Medulla oblongata (tissue), 1 donor: ENCODE results near the gene SLC12A5.
"Not testable (repeated sequence)": the region's sequence is repeated elsewhere in the genome, so short reads cannot be mapped to it uniquely, and the experiment has no call there.

Experiments used
- DNase-seq: peaks from one replicate; pipeline ENCODE4 v3.0.0-alpha.2; 2015; ENCODE audit errors: extremely low spot score

The SLC12A5 gene

DNA sequence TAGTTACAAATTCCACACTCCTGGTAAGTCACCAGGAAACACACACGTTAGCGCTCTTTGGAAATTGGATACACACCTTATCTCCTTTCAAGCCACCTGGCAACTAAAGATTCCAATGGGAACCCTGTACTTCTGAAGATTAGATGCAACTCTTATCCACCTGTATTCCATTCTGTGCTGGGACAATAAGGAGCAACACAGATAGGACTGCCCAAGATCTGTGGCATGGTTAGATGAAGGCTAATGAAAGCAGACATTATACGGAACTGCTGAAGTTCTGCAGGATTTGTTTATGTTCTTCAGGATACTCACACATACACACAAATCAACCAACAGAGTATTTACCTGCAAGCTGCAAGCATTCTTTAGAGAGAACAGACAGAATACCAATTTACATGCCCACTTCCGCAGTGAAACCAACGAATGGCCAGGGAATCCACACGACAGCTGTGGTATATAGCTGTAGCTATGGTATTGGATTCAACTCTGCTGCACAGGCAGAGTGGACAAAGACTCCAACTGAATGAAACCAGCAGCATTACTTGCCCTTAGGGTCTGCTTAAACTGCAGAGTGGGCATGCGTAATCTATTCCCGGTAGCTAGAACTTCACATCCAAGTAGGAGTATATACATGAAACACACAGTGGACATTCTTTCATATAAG, 48.8 kb downstream of the SLC12A5 start:
- DNase-seq, result no peak

DNA sequence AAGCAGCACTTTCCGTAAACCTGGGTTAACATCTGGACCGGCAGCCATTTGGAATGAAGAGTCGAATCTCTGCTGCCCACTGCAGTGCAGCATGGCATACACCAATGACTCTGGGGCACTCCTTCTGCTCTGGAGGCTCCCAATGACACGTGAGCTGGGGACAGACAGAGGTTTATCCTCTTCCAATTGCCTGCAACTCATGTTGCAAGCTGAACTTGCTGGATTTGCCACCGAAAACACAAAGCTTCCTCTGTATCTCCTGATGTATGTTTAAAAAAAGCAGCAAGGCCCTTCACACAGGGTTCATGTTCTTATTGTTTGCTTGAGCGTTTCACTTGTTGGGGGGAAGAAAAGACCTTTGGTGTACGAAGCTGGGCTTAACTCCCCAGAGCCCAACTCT, 49.9 kb downstream of the SLC12A5 start:
- DNase-seq, result peak; percentile 65

DNA sequence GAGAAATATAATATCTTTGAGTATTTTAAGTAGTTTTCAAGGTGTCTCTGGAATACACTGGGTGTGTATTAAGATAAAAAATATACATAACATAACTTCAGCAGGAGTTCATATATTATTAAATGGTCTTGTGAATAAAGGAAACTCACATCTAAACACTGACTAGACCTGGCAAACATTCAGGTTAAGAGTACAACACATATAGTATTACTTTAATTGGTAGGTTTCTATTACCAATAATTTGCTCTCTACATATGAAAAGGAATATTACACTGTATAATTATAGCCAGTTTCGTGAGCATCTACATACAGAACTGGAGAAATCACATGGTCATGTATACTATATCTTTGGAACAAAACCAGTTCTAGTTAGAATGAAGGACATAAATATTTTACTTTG, 52.1 kb downstream of the SLC12A5 start:
- DNase-seq, result no peak

DNA sequence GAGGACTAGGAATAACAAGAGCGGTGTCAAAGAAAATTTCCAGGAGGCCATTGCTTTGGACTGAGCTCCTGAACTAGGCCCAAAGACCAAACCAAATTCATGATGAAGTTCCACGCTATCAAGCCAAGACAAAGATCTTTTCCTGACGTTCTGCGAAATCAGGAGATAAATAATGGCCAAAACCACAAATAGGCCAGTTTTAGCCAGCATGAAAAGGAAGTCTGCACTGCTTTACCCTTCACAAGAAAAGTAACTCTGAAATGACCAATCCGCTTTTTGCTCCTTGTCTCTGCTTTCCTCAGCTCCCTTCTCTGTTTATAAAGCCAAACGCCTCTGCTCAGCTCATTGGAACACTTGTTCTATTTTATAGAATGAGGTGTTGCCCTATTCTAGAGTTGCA, 54.1 kb downstream of the SLC12A5 start:
- peak; percentile 51 for DNase-seq

DNA sequence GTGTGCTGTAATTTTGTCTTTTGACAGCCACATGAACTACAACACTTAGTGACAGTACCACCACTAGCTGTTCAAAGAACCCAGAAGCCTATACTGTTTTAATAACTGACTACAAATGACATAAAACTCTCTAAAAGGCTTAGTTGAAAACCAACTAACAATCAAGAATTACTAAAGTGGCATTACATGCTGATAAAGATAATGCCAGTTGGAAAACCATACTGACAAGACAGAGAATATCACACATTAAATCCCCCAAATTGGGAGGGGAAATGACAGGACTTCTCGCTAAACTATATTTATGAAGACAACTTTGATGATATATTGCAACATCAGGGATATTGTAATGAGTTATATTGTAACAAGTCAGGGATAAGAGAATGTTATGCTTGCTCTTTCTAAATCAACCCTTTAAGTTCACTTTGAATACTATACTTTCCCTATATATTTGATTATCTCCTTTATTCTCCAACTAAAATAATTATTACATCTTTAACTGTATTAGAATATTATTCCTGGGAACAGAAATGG, 54.6 kb downstream of the SLC12A5 start:
- DNase-seq, result no peak

DNA sequence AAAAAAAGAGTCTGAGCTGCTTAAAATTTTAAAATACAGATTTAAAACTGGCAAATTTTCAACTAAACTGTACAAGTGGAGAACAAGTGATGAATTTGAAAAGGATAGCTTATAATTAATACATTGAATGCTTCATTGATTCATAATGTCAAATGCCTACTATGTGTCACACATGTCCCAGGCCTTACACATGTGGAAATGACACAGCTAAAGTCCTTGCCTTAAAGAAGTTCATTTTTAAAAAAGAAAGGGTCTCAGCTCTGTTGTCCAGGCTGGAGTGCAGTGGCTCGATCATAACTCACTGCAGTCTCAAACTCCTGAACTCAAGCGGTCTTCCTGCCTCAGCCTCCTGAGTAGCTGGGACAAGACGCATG, 55.8 kb downstream of the SLC12A5 start:
- DNase-seq, result no peak

DNA sequence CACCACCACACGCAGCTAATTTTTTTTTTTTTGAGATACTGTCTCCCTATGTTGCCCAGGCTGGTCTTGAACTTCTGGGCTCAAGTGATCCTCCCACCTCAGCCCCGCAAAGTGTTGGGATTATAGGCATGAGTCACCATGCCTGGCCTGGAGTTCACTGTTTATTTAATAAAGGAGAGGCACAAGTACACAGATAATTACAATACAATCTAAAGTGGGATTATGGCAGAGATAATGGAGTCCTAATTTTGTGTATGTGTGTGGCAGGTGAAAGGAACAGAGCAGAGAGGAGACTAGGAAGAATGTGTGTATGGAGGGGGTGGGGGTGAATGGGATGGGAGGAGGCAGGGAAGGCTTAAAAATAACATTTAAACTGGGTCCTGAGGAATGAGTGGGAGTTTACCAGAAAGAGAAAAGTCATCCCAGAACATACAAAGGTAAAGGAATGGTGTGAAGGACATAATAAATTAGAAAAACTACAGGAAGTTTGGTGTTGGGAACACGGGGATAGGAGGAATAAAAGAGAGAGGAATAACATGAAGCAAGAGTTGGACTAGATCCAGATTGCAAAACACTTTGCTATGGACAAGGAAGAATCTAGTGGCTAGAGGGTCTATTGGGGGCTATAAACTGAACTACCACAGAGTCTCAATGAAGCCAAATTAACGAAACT, 56.3 kb downstream of the SLC12A5 start:
- DNase-seq, result no peak

DNA sequence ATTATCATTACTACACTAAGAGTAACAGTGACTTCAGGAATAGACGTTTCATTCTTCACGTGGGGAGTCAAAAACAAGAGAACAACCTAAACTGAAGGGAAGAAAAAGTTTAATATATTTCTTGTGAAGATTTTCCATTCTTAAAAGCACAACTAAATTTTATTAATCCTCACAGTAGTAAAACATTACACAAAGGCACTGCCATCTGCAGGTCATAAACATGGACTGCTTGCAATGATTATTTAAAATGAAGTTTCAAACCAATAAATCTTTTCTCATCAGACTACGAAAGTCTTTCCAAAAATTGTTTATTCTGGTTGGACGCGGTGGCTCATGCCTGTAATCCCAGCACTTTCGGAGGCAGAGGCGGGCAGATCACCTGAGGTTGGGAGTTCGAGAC, 58.1 kb downstream of the SLC12A5 start:
- DNase-seq, result peak; percentile 44

DNA sequence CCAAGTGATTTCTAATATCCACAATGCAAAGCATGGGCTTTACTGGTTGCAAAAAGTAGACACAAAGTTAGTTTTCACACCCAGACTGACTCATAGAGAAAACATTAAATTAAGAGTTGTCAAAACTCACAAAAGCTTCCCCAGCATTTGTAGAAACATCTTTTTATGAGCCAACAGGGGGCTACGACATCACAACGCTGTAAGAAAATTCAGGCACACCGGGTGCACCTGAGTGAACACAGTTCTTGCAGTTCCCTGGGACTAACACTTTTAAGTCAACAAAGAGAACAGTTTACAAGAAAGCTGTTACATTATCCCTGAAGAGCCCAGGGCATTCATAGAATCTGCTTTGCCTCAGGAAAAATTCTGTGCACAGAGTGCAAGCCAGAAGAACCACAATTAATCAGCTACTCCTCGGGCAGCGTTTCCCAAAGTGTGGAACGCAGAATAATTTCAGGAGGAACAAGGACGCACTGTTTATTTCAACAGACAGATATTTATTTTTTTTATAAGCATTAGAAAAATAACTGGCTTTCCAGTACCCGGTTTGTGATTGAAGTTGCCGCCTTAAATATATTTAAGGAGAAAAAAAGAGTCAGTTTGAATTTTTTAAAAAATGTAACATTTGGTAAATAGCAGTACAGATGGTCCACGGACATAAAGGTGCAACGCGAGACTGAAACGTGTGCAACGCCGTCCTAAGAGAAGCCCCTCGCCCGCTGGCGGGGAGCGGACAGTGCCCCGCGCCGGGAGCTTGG, 59.6 kb downstream of the SLC12A5 start:
- peak; percentile 33 for DNase-seq

DNA sequence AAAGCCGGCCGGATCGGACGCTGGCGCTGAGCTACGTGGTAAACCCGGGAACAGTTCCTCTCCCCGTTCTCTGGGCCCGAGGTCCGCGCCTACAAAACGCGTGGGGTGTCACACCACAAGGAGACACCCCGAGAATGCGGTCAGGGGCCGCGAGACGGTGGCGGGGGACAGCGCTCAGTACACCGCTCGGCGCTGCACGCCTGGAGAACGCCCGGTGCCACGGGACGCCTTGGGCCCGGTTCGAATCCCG, 60.1 kb downstream of the SLC12A5 start:
- no peak for DNase-seq

DNA sequence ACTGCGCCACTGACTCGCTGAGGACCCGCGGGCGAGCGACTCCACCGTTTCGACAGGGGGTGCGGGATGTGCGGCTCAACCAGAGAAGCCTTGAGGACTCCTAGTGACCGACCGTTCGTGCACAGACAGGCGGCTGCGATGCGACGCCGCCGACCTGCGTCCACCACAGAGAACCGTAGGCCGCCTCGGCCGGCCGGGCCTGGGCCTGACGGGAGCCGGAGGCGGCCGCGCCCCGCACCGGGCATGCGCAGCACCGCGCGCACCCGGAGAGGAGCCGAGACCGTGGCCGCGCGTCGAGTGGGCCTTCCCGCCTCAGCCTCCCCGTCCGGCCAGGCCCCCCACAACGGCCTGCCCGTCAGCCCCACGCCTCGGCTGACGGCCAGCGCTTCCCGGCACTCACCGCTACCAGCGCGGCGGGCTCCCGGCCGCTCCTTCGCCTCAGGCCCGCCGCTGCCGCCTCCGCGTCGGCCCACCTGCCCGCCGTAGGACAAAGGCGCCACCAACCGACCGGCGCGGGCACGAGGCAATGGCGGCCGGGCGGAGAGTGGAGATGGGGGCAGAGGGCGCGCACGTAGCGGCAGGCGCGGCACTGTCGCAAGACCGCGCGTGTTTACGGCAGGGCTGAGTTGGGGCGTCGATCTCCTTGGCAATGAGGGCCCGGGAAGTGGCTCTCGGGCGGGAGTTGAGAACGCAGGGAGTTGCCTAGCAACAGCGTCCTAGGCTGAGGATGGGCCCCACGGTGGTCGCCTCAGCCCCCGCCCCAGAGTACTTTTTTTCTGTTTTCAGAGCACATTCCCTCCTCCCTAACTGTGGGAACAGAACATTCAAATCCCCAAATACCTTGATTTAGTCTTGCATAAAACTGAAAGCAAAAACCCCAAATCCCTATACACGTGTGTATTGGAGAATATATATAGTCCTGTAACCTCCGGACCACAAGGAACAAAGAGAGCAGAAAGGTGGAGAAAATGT, 60.7 kb downstream of the SLC12A5 start, which contains the start of gene NCOA5:
Gene NCOA5, minus strand, starts transcription at position 546 of the 972 bp plus-strand sequence. CDS start 10,538 bp downstream, outside the sequence.
- peak; percentile 98 for DNase-seq

DNA sequence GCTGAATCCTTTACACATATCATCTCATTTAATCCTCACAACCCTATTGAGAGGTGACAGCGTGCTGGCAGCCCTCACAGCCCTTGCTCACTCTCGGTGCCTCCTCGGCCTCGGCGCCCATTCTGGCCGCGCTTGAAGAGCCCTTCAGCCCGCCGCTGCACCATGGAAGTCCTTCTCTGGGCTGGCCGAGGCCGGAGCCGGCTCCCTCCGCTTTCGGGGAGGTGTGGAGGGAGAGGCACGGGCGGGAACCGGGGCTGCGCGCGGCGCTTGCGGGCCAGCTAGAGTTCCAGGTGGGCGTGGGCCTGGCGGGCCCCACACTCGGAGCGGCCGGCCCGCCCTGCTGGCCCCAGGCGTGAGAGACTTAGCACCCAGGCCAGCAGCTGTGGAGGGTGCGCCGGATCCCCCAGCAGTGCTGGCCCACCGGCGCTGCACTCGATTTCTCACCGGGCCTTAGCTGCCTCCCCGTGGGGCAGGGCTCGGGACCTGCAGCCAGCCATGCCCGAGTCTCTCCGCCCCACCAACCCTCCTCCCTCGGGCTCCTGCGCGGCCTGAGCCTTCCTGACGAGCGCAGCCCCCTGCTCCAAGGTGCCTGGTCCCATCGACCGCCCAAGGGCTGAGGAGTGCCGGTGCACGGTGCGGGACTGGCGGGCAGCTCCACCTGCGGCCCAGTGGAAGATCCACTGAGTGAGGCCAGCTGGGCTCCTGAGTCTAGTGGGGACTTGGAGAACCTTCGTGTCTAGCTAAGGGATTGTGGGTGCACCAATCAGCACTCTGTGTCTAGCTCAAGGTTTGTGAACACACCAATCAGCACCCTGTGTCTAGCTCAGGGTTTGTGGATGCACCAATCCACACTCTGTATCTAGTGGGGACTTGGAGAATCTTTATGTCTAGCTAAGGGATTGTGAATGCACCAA, 62.9 kb downstream of the SLC12A5 start:
- DNase-seq, result not testable (repeated sequence)

DNA sequence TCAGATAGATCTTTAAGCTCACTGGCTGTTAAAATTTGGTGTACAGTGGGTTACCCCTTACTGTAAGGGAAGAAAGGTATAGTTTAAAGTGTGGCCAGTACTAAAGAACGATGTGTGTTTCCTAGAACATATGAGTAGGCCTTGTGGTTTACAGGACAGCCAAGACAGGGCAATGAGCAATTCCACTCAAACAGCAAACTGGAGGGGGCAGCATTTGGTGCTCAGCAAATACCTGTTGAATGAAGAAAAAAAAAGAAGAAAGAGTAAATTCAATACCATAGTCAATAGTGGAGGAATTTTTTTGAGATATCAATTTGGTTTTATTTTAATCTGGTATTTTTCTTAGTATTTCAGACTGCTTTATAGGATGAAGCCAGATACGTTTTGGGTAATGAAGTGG, 64.5 kb downstream of the SLC12A5 start:
- no peak for DNase-seq

DNA sequence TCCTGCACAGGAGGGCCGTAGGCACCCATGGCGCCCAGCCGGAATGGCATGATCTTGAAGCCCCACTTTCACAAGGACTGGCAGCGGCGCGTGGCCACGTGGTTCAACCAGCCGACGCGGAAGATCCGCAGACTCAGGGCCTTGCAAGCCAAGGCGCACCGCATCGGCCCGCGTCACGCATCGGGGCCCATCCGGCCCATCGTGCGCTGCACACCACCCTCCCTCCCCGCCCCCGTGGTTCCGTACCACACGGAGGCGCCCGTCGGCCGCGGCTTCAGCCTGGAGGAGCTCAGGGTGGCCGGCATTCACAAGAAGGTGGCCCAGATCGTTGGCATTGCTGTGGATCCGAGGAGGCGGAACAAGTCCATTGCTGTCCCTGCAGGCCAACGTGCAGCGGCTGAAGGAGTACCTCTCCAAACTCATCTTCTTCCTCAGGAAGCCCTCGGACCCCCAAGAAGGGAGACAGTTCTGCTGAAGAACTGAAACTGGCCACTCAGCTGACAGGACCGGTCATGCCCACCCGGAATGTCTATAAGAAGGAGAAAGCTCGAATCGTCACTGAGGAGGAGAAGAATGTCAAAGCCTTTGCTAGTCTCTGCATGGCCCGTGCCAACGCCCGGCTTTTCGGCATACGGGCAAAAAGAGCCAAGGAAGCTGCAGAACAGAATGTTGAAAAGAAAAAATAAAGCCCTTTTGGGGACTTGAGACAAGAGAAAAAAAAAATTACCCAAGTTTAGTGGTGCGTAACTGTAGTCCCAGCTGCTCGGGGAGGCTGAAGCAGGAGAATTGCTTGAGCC, 70.7 kb downstream of the SLC12A5 start:
- no peak for DNase-seq

DNA sequence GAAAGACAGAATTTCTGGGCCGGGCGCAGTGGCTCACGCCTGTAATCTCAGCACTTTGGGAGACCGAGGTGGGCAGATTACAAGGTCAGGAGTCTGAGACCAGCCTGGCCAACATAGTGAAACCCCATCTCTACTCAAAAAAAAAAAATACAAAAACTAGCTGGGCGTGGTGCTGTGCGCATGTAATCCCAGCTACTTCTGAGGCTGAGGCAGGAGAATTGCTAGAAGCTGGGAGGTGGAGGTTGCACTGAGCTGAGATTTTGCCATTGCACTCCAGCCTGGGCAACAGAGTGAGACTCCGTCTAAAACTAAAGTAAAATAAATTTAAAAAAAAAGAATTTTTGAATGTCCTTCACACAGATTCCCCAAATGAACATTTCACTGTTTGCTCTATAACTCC, 71.4 kb downstream of the SLC12A5 start:
- not testable (repeated sequence) for DNase-seq

DNA sequence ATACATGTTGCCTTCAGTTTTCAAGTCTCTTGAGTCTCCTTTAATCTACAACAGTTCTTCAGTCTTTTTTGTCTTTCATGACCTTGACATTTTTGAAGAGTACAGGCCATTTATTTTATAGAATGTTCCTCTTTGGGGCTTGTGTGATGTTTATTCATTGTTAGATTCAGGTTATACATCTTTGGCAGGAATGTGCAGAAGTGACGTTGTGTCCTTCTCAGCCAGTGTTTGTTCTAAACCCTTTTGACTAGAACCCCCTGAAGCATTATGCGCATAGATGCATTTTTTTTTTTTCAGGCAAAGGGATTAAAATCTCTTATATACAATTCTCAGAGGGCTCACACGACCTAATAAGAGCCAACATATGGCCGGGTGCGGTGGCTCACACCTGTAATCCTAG, 72.0 kb downstream of the SLC12A5 start:
- DNase-seq, result no peak

DNA sequence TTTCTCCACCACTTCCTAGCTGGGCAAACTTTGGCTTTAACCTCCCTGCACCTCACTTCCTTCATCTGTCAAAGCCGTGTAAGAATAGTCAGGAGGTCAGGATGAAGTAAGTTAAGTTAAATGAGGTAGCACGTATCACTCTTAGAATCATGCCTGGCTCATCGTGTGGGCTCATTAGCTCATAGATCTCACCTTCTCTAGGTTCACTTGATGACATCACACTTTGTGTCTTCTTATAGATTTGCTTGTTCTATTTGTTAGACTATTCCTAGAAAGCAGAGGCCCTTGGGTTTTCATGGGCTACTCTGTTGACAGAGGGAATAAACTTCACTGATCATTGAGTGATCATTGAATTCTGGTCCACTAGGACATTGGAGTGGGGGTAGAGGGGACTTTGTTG, 72.9 kb downstream of the SLC12A5 start:
- no peak for DNase-seq

DNA sequence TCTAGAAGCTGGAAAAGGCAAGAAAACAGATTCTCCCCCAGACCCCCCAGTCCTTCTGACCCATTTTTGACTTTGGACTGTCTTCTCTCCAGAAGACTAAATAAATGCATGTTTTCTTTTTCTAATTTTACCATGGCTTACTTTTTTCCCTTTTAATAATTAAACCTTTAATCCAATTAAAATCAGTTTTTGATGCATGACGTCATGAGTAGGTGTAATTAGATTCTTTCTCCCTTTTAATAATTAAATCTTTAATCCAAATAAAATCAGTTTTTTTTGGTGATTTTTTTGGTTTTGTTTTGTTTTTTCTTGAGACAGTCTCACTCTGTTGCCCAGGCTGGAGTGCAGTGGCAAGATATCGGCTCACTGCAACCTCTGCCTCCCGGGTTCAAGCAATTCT, 73.9 kb downstream of the SLC12A5 start:
- no peak for DNase-seq

DNA sequence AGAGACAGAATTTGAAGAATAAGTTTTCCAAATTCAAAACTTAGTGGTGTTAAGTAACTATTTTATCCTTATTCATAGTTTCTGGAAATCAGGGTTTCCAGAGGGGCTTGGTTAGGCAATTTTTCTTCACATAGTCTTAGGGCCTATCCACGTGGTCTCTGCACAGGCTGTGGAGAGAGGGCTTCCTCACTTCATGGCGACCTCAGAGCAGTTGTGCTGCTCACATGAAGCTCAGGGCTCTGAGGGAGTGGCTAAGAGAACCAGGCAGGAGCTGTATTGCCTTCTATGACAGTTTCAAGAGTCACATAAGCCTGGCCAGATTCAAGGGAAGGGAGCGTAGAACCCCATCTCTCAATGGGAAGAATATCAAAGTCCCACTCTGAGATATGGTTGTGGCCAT, 75.2 kb downstream of the SLC12A5 start:
- no peak for DNase-seq

DNA sequence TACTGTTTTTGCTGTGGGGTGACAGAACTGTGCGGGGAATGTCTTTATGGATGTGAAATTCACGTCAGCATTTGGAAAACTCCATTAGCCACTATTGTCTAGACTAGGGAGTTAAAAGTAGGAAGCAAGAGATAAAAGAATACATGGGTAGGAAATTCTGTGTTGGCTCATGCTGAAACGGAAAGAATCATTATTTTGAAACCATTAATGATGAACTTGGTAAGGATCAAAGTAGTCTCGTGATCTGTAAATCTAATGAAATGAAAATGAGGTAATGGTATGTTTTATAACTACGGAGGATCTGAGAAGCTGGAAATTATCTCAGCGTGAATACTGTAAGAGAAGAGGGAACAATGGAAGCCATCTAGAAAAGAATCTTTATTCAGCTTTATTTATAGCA, 78.0 kb downstream of the SLC12A5 start:
- no peak for DNase-seq
